Activated T-cell treated with anti-CD3 and anti-CD28 coated beads, Interleukin-2, amount 50 U/mL, for 72 hours (primary cell): ENCODE measurements around the gene RABGAP1L. TPM values are rescaled to one million over a fixed set of nuclear protein-coding genes. Genes with fewer than 3 reads are reported as not detected.
"Not testable (repeated sequence)": the region's sequence is repeated elsewhere in the genome, so short reads cannot be mapped to it uniquely, and the experiment has no call there.

Experiments
- ATAC-seq, 2 donors: fragments of 150-1000 bp; cut with Tn5 transposase; replicated peaks in 1 of 2; 2 replicates each; pipeline ENCODE4 v1.10.0; 2021; ENCODE audit warnings: moderate library complexity in 2 of 2, mild to moderate bottlenecking in 1 of 2
- DNase-seq, 2 donors: peaks; one replicate each; pipeline ENCODE4 v3.0.0; 2021 to 2022; ENCODE audit warnings: mixed read lengths in 1 of 2
- H3K27ac Mint-ChIP-seq: one replicate; pipeline ENCODE4 v1.8.0; 2022; ENCODE audit warnings: mild to moderate bottlenecking, moderate library complexity, mixed read lengths
- H3K27me3 Mint-ChIP-seq: one replicate; pipeline ENCODE4 v1.8.0; 2022; ENCODE audit warnings: low read depth, mixed read lengths
- H3K36me3 Mint-ChIP-seq, 2 donors: one replicate each; pipeline ENCODE4 v1.8.0; 2022; ENCODE audit warnings: mixed read lengths in 2 of 2, mild to moderate bottlenecking in 1 of 2; ENCODE audit not compliant: insufficient read depth in 2 of 2
- H3K4me1 Mint-ChIP-seq: one replicate; pipeline ENCODE4 v1.8.0; 2022; ENCODE audit warnings: low read depth, mixed read lengths
- H3K4me3 Mint-ChIP-seq, 2 donors: one replicate each; pipeline ENCODE4 v1.8.0; 2022; ENCODE audit warnings: mild to moderate bottlenecking in 2 of 2, mixed read lengths in 2 of 2, moderate library complexity in 2 of 2
- H3K9me3 Mint-ChIP-seq, 2 donors: one replicate each; pipeline ENCODE4 v1.8.0; 2022; ENCODE audit warnings: mixed read lengths in 2 of 2
- total RNA-seq, 2 donors: library from RNA; stranded (reverse); gene quantifications; one replicate each; pipeline ENCODE4 v1.2.3, GENCODE V29; 2022

Gene RABGAP1L
- total RNA-seq, 2 donors from 2014 or later = 36.7 to 42.0 TPM

DNA sequence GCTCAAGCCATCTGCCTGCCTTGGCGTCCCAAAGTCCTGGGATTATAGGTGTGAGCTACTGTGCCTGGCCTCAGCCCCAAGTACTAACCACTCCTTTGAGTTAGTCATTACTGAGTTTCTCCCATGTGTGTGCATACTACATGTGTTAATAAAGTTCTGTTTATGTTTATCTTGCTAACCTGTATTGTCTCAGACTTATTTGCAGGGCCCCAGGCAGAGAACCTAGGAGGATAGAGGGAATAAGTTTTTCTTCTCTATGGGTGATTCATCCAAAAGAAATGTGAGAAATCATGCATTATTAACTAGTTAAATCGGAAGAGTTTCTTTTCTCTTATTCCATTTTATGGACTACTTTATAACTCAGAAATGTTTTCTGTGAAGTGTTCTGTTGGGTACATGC, 636.5 kb downstream of the RABGAP1L start:
- no peaks in the 10 kb centered on the region for H3K27me3 Mint-ChIP-seq
- no peak for ATAC-seq

DNA sequence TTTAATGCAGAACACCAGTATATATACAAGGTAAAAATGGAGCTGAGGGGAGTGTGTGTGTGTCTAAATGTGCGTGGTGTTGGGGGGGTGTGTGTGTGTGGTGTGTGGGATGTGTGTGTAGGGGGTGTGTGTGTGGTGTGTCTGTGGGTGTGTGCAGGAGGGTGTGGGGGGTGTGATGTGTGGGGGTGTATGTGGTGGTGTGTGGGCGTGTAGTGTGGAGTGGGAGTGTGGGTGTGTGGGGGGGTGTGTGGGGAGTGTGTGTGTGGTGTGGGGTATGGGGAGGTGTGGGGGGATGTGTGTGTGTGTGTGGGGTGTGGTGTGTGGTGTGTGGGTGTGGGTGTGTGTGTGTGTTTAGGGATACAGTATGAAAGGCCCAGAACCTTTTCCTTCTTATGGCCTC, 638.1 kb downstream of the RABGAP1L start:
- no peak for DNase-seq
- no peak for ATAC-seq
- Mint-ChIP-seq H3K4me3 (no peak overlapping the region), H3K4me1 (peaks cover 2% of the 10 kb centered on the region), H3K9me3 (no peaks in the 10 kb centered on the region), H3K36me3 (no peaks in the 10 kb centered on the region), H3K27ac (no peak overlapping the region), H3K27me3 (no peaks in the 10 kb centered on the region)

More for the DNA sequence above, 636.5 kb downstream of the RABGAP1L start:
- Mint-ChIP-seq H3K27ac (no peak overlapping the region), H3K9me3 (no peaks in the 10 kb centered on the region), H3K4me1 (no peaks in the 10 kb centered on the region), H3K4me3 (no peak overlapping the region), H3K36me3 (no peaks in the 10 kb centered on the region)
- DNase-seq = no peak

DNA sequence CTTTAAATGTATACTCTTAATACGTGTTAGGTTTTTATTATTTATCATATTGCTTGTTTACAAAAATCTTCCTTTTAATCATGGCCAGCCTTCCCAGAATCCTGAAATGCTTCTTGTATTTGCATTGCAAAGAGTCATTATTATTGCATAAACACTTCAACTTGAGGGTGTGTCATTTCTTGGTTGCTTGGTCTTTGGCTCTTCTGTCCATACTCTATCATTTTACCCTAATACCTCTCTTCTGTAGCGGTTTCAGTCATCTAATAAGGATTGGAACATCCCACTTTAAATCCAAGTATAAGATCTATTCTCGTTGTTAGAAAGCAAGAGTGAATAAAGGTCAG, 639.8 kb downstream of the RABGAP1L start:
- ATAC-seq (no peak), DNase-seq (no peak)
- Mint-ChIP-seq H3K4me3 (no peak overlapping the region), H3K27me3 (no peaks in the 10 kb centered on the region), H3K27ac (no peak overlapping the region), H3K9me3 (no peaks in the 10 kb centered on the region), H3K4me1 (peaks cover 7% of the 10 kb centered on the region), H3K36me3 (no peaks in the 10 kb centered on the region)

DNA sequence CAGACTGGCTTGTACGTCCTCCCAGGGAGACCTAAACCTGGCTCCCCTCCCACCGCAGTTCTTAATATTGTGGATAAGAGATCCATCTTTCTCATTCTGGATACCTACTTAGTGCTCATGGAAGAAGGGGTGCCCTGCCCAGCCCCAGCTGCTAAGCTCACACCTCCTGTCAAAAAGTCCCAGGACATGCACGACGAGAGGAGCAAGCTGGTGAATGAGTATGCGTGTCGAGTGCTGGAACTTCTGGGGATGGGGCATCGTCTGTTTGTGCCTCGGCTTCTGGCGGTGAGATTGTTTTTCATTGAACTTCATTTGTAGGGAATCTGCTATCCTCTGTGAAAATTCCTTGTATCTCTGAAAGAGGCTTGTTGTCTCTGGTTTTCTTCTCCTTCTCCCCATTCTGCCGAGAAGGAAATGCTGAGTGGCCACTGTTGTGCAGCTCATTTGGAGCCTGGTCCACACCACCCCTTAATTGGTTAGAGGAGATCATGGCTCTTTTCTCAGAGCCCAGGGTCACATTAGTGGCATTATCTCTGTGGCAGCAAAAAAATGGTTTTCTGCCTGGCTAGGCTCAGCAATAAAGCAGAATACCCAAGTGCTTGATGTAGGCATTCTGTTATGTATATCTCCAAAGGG, 641.0 kb downstream of the RABGAP1L start:
- no peaks in the 10 kb centered on the region for H3K27me3 Mint-ChIP-seq
- H3K4me1 Mint-ChIP-seq = peaks cover 7% of the 10 kb centered on the region
- H3K36me3 Mint-ChIP-seq = no peaks in the 10 kb centered on the region
- H3K4me3 Mint-ChIP-seq = no peak overlapping the region
- H3K9me3 Mint-ChIP-seq = no peaks in the 10 kb centered on the region
- DNase-seq (peak; percentile 6 to 7), ATAC-seq (peak; percentile 8 to 12)
- H3K27ac Mint-ChIP-seq = no peak overlapping the region

DNA sequence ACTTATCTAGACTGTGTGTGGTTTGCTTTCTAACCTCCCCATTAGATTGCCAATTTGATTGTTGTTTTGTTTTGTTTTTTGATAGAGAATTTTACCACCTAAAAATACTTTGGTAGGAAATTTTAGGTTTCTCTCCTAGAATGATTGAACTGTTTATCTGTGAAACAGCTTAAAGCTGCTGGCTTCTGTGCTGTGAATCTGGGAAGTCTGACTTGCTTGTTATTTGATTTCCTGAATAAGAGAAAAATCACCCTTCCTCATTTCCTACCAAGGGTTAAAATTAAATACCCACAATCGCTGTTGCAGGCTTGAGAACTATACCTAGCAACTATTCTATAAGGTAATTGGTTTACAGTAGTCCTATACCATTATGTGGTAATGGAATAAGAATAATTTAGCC, 641.6 kb downstream of the RABGAP1L start:
- no peaks in the 10 kb centered on the region for H3K9me3 Mint-ChIP-seq
- H3K4me3 Mint-ChIP-seq = no peak overlapping the region
- no peaks in the 10 kb centered on the region for H3K27me3 Mint-ChIP-seq
- no peaks in the 10 kb centered on the region for H3K36me3 Mint-ChIP-seq
- H3K4me1 Mint-ChIP-seq = peaks cover 7% of the 10 kb centered on the region
- DNase-seq = no peak
- H3K27ac Mint-ChIP-seq = no peak overlapping the region
- no peak for ATAC-seq

DNA sequence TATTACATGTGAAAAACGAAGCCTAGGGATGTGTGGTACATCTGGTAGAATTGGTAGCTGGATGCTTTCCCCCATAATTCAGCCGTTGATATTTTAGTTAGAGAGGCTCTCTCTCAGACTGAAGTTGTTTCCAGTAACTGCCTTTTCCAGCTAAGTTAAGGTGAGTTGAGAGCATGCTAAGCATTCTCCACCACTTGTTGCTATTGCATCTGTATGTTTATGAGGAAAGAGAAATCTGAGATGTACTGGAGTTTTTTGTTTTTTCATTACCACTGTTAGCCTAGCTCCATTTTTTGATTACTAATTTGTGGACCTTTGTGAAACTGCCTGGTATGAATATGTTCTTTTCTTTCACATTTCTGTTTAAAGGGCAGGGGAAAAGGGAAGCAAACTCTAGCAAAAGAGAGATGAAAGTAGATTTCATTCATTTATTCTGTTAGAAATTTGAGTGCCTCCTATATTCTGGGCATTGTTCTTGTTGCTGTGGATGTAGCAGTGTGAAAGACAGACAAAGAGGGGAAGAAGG, 650.5 kb downstream of the RABGAP1L start:
- peak overlapping the region; percentile 16 to 54 for H3K4me3 Mint-ChIP-seq
- H3K36me3 Mint-ChIP-seq = peaks cover 2 to 4% of the 10 kb centered on the region in 2 donors
- no peaks in the 10 kb centered on the region for H3K27me3 Mint-ChIP-seq
- H3K4me1 Mint-ChIP-seq = peaks cover 12% of the 10 kb centered on the region
- DNase-seq (no peak), ATAC-seq (peak; percentile 52 to 56)
- peak overlapping the region; percentile 55 for H3K27ac Mint-ChIP-seq
- no peaks in the 10 kb centered on the region for H3K9me3 Mint-ChIP-seq

DNA sequence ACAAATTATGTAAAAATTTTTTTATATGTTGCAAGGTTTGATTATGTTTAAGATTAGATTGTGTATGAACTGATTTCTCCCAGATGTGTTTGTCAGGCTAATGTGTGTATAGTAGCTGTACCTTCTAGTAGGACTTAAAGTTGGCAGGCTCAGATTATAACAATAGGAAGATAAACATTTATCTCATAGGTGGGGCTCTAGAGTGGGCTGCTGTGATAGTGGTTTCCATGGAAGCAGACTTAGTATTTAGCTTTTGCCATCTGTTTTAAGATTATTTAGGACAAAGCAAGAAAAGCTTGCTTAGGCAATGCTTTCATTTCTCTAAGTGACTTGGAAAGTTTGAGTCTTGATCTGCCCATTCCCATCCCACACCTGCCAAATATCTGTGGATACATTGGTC, 652.7 kb downstream of the RABGAP1L start:
- no peak for ATAC-seq
- Mint-ChIP-seq H3K4me3 (no peak overlapping the region), H3K4me1 (peaks cover 20% of the 10 kb centered on the region), H3K36me3 (peaks cover 2 to 4% of the 10 kb centered on the region in 2 donors), H3K9me3 (no peaks in the 10 kb centered on the region), H3K27me3 (no peaks in the 10 kb centered on the region), H3K27ac (no peak overlapping the region)
- DNase-seq = no peak

DNA sequence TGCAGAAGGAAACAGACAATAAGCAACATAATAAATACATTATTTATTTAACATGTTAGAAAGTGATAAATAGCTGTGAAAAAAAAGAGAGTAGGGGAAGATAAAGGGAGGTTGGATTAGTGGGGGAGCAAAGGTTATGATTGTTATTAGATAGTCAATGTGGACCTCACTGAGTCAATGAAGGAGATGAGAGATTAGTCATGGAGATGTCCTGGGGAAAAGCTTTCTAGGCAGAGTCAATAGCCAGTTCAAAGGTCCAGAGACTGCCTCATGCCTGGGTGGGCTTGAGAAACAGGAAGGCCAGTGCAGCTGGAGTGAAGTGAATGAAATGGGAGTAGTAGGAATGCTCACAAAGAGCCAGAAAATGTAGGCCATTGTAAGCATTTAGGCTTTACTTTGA, 653.3 kb downstream of the RABGAP1L start:
- Mint-ChIP-seq H3K4me1 (peaks cover 20% of the 10 kb centered on the region), H3K27me3 (no peaks in the 10 kb centered on the region), H3K4me3 (no peak overlapping the region), H3K36me3 (peaks cover 2 to 4% of the 10 kb centered on the region in 2 donors), H3K27ac (no peak overlapping the region), H3K9me3 (no peaks in the 10 kb centered on the region)
- no peak for DNase-seq
- no peak for ATAC-seq

DNA sequence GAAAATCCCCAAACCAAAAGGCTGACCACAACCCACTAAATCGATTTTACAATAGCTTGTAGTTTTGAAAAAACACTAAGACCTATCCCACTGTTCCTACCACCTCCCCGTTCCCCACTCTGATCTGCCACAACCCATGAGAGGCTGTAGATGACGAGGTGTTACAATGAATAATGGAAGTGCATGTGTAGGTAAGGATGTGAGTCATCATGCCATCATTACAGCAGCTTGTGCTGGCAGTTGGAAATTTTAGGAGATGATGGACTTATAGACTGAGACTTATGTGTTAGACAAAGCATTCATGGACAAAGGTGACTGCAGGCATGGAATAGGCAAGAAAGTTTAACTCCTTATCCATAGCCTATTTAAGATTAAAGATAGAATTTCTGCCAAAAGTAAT, 655.7 kb downstream of the RABGAP1L start:
- DNase-seq (peak; percentile 26 to 45), ATAC-seq (peak; percentile 94)
- Mint-ChIP-seq H3K36me3 (peaks cover 5 to 6% of the 10 kb centered on the region in 2 donors), H3K4me1 (peaks cover 33% of the 10 kb centered on the region), H3K4me3 (no peak overlapping the region), H3K27ac (no peak overlapping the region), H3K27me3 (no peaks in the 10 kb centered on the region), H3K9me3 (peaks cover 0 to 2% of the 10 kb centered on the region in 2 donors)

DNA sequence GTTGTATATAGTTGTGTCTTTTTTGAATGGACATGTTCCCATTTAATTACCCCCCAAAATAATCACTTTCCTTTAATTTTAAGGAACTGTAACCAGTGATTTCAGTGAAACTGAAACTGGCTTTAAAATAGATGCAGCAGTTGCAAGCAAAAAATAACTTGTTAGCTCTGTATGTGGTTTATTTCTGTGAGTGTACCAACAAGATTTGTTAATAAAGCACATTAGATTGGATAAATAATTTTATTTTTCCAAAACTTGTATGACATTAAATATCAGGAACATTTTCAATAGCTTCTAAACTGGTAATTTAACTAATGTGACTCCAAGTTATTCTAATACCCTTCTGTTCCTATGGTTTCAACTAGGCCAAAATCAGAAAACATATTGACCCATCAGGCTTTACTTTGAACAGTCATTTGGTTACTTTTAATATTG, 656.2 kb downstream of the RABGAP1L start:
- no peaks in the 10 kb centered on the region for H3K27me3 Mint-ChIP-seq
- H3K36me3 Mint-ChIP-seq = peaks cover 5 to 6% of the 10 kb centered on the region in 2 donors
- ATAC-seq = no peak
- no peak overlapping the region for H3K4me3 Mint-ChIP-seq
- no peak overlapping the region for H3K27ac Mint-ChIP-seq
- peaks cover 0 to 2% of the 10 kb centered on the region in 2 donors for H3K9me3 Mint-ChIP-seq
- H3K4me1 Mint-ChIP-seq = peaks cover 30% of the 10 kb centered on the region
- DNase-seq = no peak

DNA sequence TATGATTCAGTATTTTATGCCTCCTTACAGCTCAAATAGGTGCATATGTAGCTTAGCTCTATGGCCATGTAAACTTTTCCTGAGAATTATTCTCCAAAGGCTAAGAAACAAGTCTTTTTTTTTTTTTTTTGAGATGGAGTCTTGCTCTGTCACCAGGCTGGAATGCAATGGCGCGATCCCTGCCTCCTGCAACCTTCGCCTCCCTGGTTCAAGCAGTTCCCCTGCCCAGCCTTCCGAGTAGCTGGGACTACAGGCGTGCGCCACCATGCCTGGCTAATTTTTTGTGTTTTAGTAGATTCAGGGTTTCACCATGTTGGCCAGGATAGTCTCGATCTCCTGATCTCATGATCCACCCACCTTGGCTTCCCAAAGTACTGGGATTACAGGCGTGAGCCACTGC, 657.3 kb downstream of the RABGAP1L start:
- not testable (repeated sequence) for H3K27ac Mint-ChIP-seq, H3K9me3 Mint-ChIP-seq, H3K36me3 Mint-ChIP-seq, H3K4me3 Mint-ChIP-seq, DNase-seq, ATAC-seq, H3K27me3 Mint-ChIP-seq
- H3K4me1 Mint-ChIP-seq = peaks cover 30% of the 10 kb centered on the region

DNA sequence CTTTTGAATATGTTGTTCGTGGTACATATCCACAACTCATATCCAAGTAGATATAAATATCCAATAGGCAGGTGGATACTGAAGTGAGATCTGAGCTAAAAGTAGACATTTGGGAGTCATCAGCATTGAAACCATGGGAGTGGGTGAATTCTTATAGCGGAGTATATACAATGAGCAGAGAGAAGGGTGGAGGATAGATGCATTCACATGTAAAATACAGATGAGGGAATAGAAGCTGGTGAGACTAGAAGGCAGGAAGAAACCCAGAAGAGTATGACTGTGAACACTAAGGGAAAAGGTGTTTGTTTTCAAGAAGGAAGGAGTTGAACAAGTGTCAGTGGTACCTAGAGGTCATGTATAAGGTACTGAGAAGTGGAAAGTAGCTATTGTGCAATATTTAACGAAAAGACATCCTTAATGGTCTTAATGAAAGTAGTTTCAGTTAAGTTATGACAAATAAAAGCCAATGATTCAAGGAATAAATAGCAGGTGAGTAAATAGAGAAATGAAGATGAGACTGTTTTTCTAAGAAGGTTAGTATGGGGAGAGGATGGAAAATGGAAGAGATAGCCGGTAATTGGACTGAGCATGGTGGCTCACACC, 658.8 kb downstream of the RABGAP1L start:
- H3K4me1 Mint-ChIP-seq = peaks cover 30% of the 10 kb centered on the region
- no peak for DNase-seq
- H3K9me3 Mint-ChIP-seq = peaks cover 0 to 2% of the 10 kb centered on the region in 2 donors
- H3K27ac Mint-ChIP-seq = peak overlapping the region; percentile 6
- no peak overlapping the region for H3K4me3 Mint-ChIP-seq
- H3K36me3 Mint-ChIP-seq = peaks cover 2 to 3% of the 10 kb centered on the region in 2 donors
- peak in 1 of 2 donors; percentile 23 for ATAC-seq
- no peaks in the 10 kb centered on the region for H3K27me3 Mint-ChIP-seq

DNA sequence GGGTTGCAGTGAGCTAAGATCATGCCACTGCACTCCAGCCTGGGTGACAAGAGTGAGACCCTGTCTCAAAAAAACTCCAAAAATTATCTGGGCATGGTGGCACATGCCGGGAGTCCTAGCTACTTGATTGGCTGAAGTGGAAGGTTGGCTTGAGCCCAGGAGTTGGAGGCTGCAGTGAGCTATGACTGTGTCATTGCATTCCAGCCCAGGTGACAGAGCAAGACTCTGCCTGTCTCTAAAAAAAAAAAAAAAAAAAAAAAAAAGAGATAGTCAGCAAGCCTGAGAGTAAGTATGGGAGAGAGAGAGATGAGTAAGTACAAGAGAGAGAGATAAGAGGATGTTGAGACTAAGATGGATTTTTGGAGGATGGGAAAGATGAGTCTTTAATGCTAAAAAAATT, 659.6 kb downstream of the RABGAP1L start:
- DNase-seq = no peak

More for the DNA sequence above, 659.6 kb downstream of the RABGAP1L start:
- peak overlapping the region; percentile 10 for H3K27ac Mint-ChIP-seq
- H3K36me3 Mint-ChIP-seq = peaks cover 2 to 3% of the 10 kb centered on the region in 2 donors
- peak; percentile 51 to 63 for ATAC-seq
- peaks cover 0 to 2% of the 10 kb centered on the region in 2 donors for H3K9me3 Mint-ChIP-seq
- no peak overlapping the region for H3K4me3 Mint-ChIP-seq
- H3K27me3 Mint-ChIP-seq = no peaks in the 10 kb centered on the region
- H3K4me1 Mint-ChIP-seq = peaks cover 30% of the 10 kb centered on the region
